Activated CD4-positive, alpha-beta T cell treated with anti-CD3 and anti-CD28 coated beads, Interleukin-2, amount 10 ng/mL, durations not matched to agents 7 days and 5 days (primary cell): ENCODE results near the gene KCNRG. TPM values are rescaled to one million over a fixed set of nuclear protein-coding genes. Genes with fewer than 3 reads are reported as not detected.
"Not testable (repeated sequence)": the region's sequence is repeated elsewhere in the genome, so short reads cannot be mapped to it uniquely, and the experiment has no call there.

Source experiments
- CTCF ChIA-PET: fragments of 350-600 bp; sonication (Branson Sonifier 250); formaldehyde crosslinking; loops from one replicate; lab custom pipeline; 2021; ENCODE audit warnings: antibody characterized with exemption; lab: Charles Lee
- POLR2A ChIA-PET: fragments of 350-600 bp; sonication (Branson Sonifier 250); formaldehyde crosslinking; loops from one replicate; lab custom pipeline; 2021; ENCODE audit warnings: antibody characterized with exemption; lab: Charles Lee
- DNase-seq: peaks from one replicate; pipeline ENCODE4 v3.0.0-alpha.2; 2020
- H3K27ac Mint-ChIP-seq: one replicate; pipeline ENCODE4 v1.8.0; 2021; ENCODE audit warnings: mild to moderate bottlenecking, moderate library complexity, mixed read lengths
- H3K27me3 Mint-ChIP-seq: one replicate; pipeline ENCODE4 v1.8.0; 2021; ENCODE audit warnings: mixed read lengths
- H3K36me3 Mint-ChIP-seq: one replicate; pipeline ENCODE4 v1.8.0; 2021; ENCODE audit warnings: low read depth, mixed read lengths
- H3K4me1 Mint-ChIP-seq: one replicate; pipeline ENCODE4 v1.8.0; 2021; ENCODE audit warnings: mixed read lengths
- H3K4me3 Mint-ChIP-seq: one replicate; pipeline ENCODE4 v1.8.0; 2021; ENCODE audit warnings: mild to moderate bottlenecking, moderate library complexity, mixed read lengths
- H3K9me3 Mint-ChIP-seq: one replicate; pipeline ENCODE4 v1.8.0; 2021; ENCODE audit warnings: mixed read lengths
- total RNA-seq, 2 experiments: library from RNA; stranded (reverse); gene quantifications; one replicate each; pipeline ENCODE4 v1.2.3, GENCODE V29; 2021

Gene KCNRG
- under 1 TPM; 0.42 to 0.60 TPM for total RNA-seq

GRCh38 chr13:50015258-50015657, at the start of gene KCNRG:
Gene KCNRG, plus strand, starts transcription at chr13:50015444. Its CDS starts 50 bp downstream, at chr13:50015494.
- ChIA-PET POLR2A (no interaction called here), CTCF (interaction anchor here (2.5 kb wide), 1 partner anchor 18 kb away, joined by 10 read pairs; the partner anchor contains the start of gene TRIM13)
- H3K36me3 Mint-ChIP-seq = peaks cover 77% of the 10 kb centered on the region
- no peak within 1 kb of the TSS for H3K27ac Mint-ChIP-seq
- H3K9me3 Mint-ChIP-seq = no peaks in the 10 kb centered on the region
- H3K4me1 Mint-ChIP-seq = peaks cover 12% of the 10 kb centered on the region
- no peaks in the 10 kb centered on the region for H3K27me3 Mint-ChIP-seq
- DNase-seq = no peak
- H3K4me3 Mint-ChIP-seq = no peak within 1 kb of the TSS

GRCh38 chr13:49967456-49967855, 47.8 kb upstream of the KCNRG start:
- H3K27ac Mint-ChIP-seq = no peak overlapping the region

GRCh38 chr13:49972709-49973108, 42.5 kb upstream of the KCNRG start:
- ChIA-PET POLR2A (no interaction called here), CTCF (interaction anchor here (0.6 to 1.7 kb wide), 3 partner anchors 9 to 1090 kb away, joined by 3 to 5 read pairs (median 3); no protein-coding TSS in a partner anchor)
- H3K27me3 Mint-ChIP-seq = no peaks in the 10 kb centered on the region
- H3K9me3 Mint-ChIP-seq = no peaks in the 10 kb centered on the region
- no peak overlapping the region for H3K27ac Mint-ChIP-seq
- DNase-seq = no peak
- H3K36me3 Mint-ChIP-seq = peaks cover 13% of the 10 kb centered on the region
- peaks cover 10% of the 10 kb centered on the region for H3K4me1 Mint-ChIP-seq
- H3K4me3 Mint-ChIP-seq = no peak overlapping the region

More at GRCh38 chr13:49967456-49967855, 47.8 kb upstream of the KCNRG start:
- no peaks in the 10 kb centered on the region for H3K4me1 Mint-ChIP-seq
- peaks cover 37% of the 10 kb centered on the region for H3K36me3 Mint-ChIP-seq
- DNase-seq = no peak
- ChIA-PET POLR2A (no interaction called here), CTCF (interaction anchor here (0.7 kb wide), 1 partner anchor 10 kb away, joined by 3 read pairs; no protein-coding TSS in a partner anchor)
- H3K27me3 Mint-ChIP-seq = no peaks in the 10 kb centered on the region
- H3K9me3 Mint-ChIP-seq = peaks cover 18% of the 10 kb centered on the region
- no peak overlapping the region for H3K4me3 Mint-ChIP-seq

GRCh38 chr13:49975826-49976225, 39.4 kb upstream of the KCNRG start:
- Mint-ChIP-seq H3K27me3 (no peaks in the 10 kb centered on the region), H3K36me3 (peaks cover 4% of the 10 kb centered on the region), H3K4me1 (peaks cover 10% of the 10 kb centered on the region), H3K9me3 (no peaks in the 10 kb centered on the region), H3K4me3 (no peak overlapping the region), H3K27ac (no peak overlapping the region)
- ChIA-PET CTCF (interaction anchor here (0.6 to 1.4 kb wide), 8 partner anchors 17 to 1363 kb away, joined by 3 to 5 read pairs (median 3); partner anchors contain the start of gene TRIM13), POLR2A (no interaction called here)
- DNase-seq = no peak

GRCh38 chr13:49976314-49977258, 38.7 kb upstream of the KCNRG start:
- no peak overlapping the region for H3K27ac Mint-ChIP-seq
- H3K9me3 Mint-ChIP-seq = no peaks in the 10 kb centered on the region
- ChIA-PET POLR2A (no interaction called here), CTCF (interaction anchor here (0.6 to 2.2 kb wide), 13 partner anchors 17 to 1364 kb away, joined by 3 to 6 read pairs (median 3); partner anchors contain the start of gene TRIM13)
- H3K27me3 Mint-ChIP-seq = no peaks in the 10 kb centered on the region
- peak; percentile 80 for DNase-seq
- peaks cover 5% of the 10 kb centered on the region for H3K36me3 Mint-ChIP-seq
- peaks cover 10% of the 10 kb centered on the region for H3K4me1 Mint-ChIP-seq
- H3K4me3 Mint-ChIP-seq = no peak overlapping the region

GRCh38 chr13:49977992-49978391, 37.3 kb upstream of the KCNRG start:
- H3K27ac Mint-ChIP-seq = no peak overlapping the region
- H3K9me3 Mint-ChIP-seq = no peaks in the 10 kb centered on the region
- H3K4me1 Mint-ChIP-seq = peaks cover 6% of the 10 kb centered on the region
- H3K4me3 Mint-ChIP-seq = no peak overlapping the region
- H3K36me3 Mint-ChIP-seq = peaks cover 13% of the 10 kb centered on the region
- no peak for DNase-seq
- no peaks in the 10 kb centered on the region for H3K27me3 Mint-ChIP-seq
- ChIA-PET POLR2A (no interaction called here), CTCF (interaction anchor here (1.6 to 2.2 kb wide), 2 partner anchors 934 to 1091 kb away, joined by 6 read pairs; no protein-coding TSS in a partner anchor)

- peaks cover 4% of the 10 kb centered on the region for H3K4me1 Mint-ChIP-seq
- H3K36me3 Mint-ChIP-seq = peaks cover 19% of the 10 kb centered on the region
- no peak overlapping the region for H3K4me3 Mint-ChIP-seq
- no peak overlapping the region for H3K27ac Mint-ChIP-seq
- CTCF ChIA-PET = interaction anchor here (1.2 to 1.5 kb wide), 2 partner anchors 147 to 932 kb away, joined by 3 read pairs; no protein-coding TSS in a partner anchor
- H3K9me3 Mint-ChIP-seq = no peaks in the 10 kb centered on the region
- POLR2A ChIA-PET = interaction anchor here (0.6 kb wide), 1 partner anchor 1115 kb away, joined by 5 read pairs; no protein-coding TSS in a partner anchor
- DNase-seq = no peak
- no peaks in the 10 kb centered on the region for H3K27me3 Mint-ChIP-seq
These were observed 35.0 kb upstream of the KCNRG start for GRCh38 chr13:49980266-49980665.

- DNase-seq = no peak
- Mint-ChIP-seq H3K4me1 (no peaks in the 10 kb centered on the region), H3K27me3 (no peaks in the 10 kb centered on the region), H3K4me3 (no peak overlapping the region), H3K9me3 (no peaks in the 10 kb centered on the region), H3K36me3 (peaks cover 40% of the 10 kb centered on the region), H3K27ac (no peak overlapping the region)
- ChIA-PET POLR2A (no interaction called here), CTCF (interaction anchor here (2.4 kb wide), 1 partner anchor 12 kb away, joined by 8 read pairs; the partner anchor contains the start of gene TRIM13)
These were observed 30.1 kb upstream of the KCNRG start for GRCh38 chr13:49985129-49985528.

- H3K4me1 Mint-ChIP-seq = peaks cover under 1% of the 10 kb centered on the region
- no peak for DNase-seq
- H3K36me3 Mint-ChIP-seq = peaks cover 43% of the 10 kb centered on the region
- no peaks in the 10 kb centered on the region for H3K9me3 Mint-ChIP-seq
- POLR2A ChIA-PET = no interaction called here
- CTCF ChIA-PET = interaction anchor here (2.4 kb wide), 1 partner anchor 10 kb away, joined by 8 read pairs; the partner anchor contains the start of gene TRIM13
- H3K4me3 Mint-ChIP-seq = no peak overlapping the region
- no peaks in the 10 kb centered on the region for H3K27me3 Mint-ChIP-seq
- H3K27ac Mint-ChIP-seq = no peak overlapping the region
These were observed 28.8 kb upstream of the KCNRG start for GRCh38 chr13:49986471-49986870.

GRCh38 chr13:49990612-49991011, 24.6 kb upstream of the KCNRG start:
- H3K4me1 Mint-ChIP-seq, CTCF ChIA-PET, POLR2A ChIA-PET, H3K9me3 Mint-ChIP-seq, DNase-seq, H3K27ac Mint-ChIP-seq, H3K27me3 Mint-ChIP-seq, H3K4me3 Mint-ChIP-seq: not testable (repeated sequence)
- H3K36me3 Mint-ChIP-seq = peaks cover 40% of the 10 kb centered on the region

GRCh38 chr13:49993111-49993510, 22.1 kb upstream of the KCNRG start:
- Mint-ChIP-seq H3K4me3 (no peak overlapping the region), H3K27me3 (no peaks in the 10 kb centered on the region), H3K27ac (no peak overlapping the region), H3K9me3 (no peaks in the 10 kb centered on the region), H3K36me3 (peaks cover 40% of the 10 kb centered on the region), H3K4me1 (peaks cover 14% of the 10 kb centered on the region)
- no peak for DNase-seq
- CTCF ChIA-PET = interaction anchor here (1.5 kb wide), 1 partner anchor 17 kb away, joined by 5 read pairs; no protein-coding TSS in a partner anchor
- POLR2A ChIA-PET = no interaction called here

GRCh38 chr13:49993666-49994065, 21.6 kb upstream of the KCNRG start:
- Mint-ChIP-seq H3K36me3 (peaks cover 40% of the 10 kb centered on the region), H3K4me3 (no peak overlapping the region), H3K27me3 (no peaks in the 10 kb centered on the region), H3K9me3 (no peaks in the 10 kb centered on the region), H3K4me1 (peaks cover 20% of the 10 kb centered on the region), H3K27ac (no peak overlapping the region)
- no peak for DNase-seq
- CTCF ChIA-PET = interaction anchor here (1.5 kb wide), 1 partner anchor 17 kb away, joined by 5 read pairs; no protein-coding TSS in a partner anchor
- POLR2A ChIA-PET = interaction anchor here (0.6 kb wide), 1 partner anchor 74 kb away, joined by 4 read pairs; no protein-coding TSS in a partner anchor
